ENCODE data around the gene ACOX1.
"Not testable (repeated sequence)": the region's sequence is repeated elsewhere in the genome, so short reads cannot be mapped to it uniquely, and the experiment has no call there.

Gene ACOX1

GRCh38 chr17:75981019-75981615 is 2.2 kb upstream of the ACOX1 start:
- in situ Hi-C loops (cut with HindIII; ENCODE audit: low sequenced_read_pairs), result no loop called here
- TF ChIP-seq CTCF (IDR thresholded peaks at IDR 0.05; ENCODE audit: low read depth, low read length, missing control alignments), result no peak
- no peak for DNase-seq (ENCODE audit: low read depth)
- H3K4me3 ChIP-seq (ENCODE audit: low read depth, low read length), result no peak overlapping the region

GRCh38 chr17:75980188-75981018 is 1.4 kb upstream of the ACOX1 start:
- H3K4me3 ChIP-seq (ENCODE audit: low read depth, low read length), result peak overlapping the region; percentile 83
- DNase-seq (ENCODE audit: low read depth), result no peak
- no peak for TF ChIP-seq CTCF (IDR thresholded peaks at IDR 0.05; ENCODE audit: low read depth, low read length, missing control alignments)
- in situ Hi-C loops (cut with HindIII; ENCODE audit: low sequenced_read_pairs), result no loop called here

- DNase-seq (ENCODE audit: low read depth), result no peak
- no peak for TF ChIP-seq CTCF (IDR thresholded peaks at IDR 0.05; ENCODE audit: low read depth, low read length, missing control alignments)
- in situ Hi-C loops (cut with HindIII; ENCODE audit: low sequenced_read_pairs), result no loop called here
- peak overlapping the region; percentile 83 for H3K4me3 ChIP-seq (ENCODE audit: low read depth, low read length)
These were observed 780 bp upstream of the ACOX1 start for GRCh38 chr17:75979705-75980187.

- DNase-seq (ENCODE audit: low read depth), result no peak
- no peak overlapping the region for H3K4me3 ChIP-seq (ENCODE audit: low read depth, low read length)
- TF ChIP-seq CTCF (IDR thresholded peaks at IDR 0.05; ENCODE audit: low read depth, low read length, missing control alignments), result no peak
- in situ Hi-C loops (cut with HindIII; ENCODE audit: low sequenced_read_pairs), result no loop called here
These were observed 2.7 kb downstream of the ACOX1 start for GRCh38 chr17:75976175-75976848.

- in situ Hi-C loops (cut with HindIII; ENCODE audit: low sequenced_read_pairs), result no loop called here
- no peak for TF ChIP-seq CTCF (IDR thresholded peaks at IDR 0.05; ENCODE audit: low read depth, low read length, missing control alignments)
- DNase-seq (ENCODE audit: low read depth), result no peak
- H3K4me3 ChIP-seq (ENCODE audit: low read depth, low read length), result no peak overlapping the region
These were observed 3.2 kb downstream of the ACOX1 start for GRCh38 chr17:75975757-75976174.

GRCh38 chr17:75975187-75975586 is 3.8 kb downstream of the ACOX1 start:
- in situ Hi-C loops (cut with HindIII; ENCODE audit: low sequenced_read_pairs); H3K4me3 ChIP-seq (ENCODE audit: low read depth, low read length); DNase-seq (ENCODE audit: low read depth): not testable (repeated sequence)

All from astrocyte of the cerebellum (primary cell).